ENCODE data around the gene ACOXL.

The ACOXL gene

DNA sequence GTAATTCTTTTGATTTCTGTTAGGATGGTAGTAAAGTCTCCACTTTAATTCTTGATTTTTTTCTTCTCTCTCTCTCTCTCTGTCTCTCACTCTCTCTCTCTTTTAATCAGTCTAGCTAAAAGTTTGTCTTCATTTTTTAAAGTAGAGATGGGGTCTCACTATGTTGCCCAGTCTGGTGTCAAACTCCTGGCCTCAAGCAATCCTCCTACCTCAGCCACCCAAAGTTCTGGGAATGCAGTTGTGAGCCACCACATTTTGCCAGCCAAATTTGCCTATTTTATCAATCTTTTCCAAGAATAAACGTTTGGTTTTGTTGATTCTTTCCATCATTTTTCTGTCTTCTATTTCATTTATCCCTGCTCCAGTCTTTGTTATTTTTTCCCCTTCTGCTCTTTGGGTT is 23.9 kb upstream of the ACOXL start:
- no peak for TF ChIP-seq EZH2 (IDR thresholded peaks at IDR 0.05; ENCODE audit: borderline replicate concordance, low read length)
- TF ChIP-seq, protein P1, sequence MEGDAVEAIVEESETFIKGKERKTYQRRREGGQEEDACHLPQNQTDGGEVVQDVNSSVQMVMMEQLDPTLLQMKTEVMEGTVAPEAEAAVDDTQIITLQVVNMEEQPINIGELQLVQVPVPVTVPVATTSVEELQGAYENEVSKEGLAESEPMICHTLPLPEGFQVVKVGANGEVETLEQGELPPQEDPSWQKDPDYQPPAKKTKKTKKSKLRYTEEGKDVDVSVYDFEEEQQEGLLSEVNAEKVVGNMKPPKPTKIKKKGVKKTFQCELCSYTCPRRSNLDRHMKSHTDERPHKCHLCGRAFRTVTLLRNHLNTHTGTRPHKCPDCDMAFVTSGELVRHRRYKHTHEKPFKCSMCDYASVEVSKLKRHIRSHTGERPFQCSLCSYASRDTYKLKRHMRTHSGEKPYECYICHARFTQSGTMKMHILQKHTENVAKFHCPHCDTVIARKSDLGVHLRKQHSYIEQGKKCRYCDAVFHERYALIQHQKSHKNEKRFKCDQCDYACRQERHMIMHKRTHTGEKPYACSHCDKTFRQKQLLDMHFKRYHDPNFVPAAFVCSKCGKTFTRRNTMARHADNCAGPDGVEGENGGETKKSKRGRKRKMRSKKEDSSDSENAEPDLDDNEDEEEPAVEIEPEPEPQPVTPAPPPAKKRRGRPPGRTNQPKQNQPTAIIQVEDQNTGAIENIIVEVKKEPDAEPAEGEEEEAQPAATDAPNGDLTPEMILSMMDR (IDR thresholded peaks at IDR 0.05; ENCODE audit: low read length): no peak
- H4K20me1 ChIP-seq (ENCODE audit: insufficient read depth, low read length): no peaks in the 10 kb centered on the region

DNA sequence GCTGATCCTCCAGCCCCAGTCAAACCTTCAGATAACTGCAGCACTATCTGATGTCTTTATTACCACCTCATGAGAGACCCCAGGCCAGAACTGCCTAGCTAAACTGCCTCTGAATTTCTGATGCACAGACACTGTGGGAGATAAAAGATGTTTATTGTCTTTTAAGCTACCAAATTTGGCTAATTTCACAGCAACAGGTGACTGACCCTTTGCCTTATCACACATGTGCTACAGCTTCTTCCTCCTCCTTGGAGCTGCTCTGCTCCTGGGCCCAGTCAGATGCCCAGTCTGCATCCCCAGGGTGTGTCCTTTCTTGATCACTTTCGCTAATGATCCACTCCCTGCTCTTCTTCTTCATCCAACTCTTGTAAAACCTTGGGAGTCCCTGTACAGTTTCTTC is 19.6 kb upstream of the ACOXL start:
- Histone ChIP-seq H3K27ac (ENCODE audit: low read depth, low read length, poor library complexity, severe bottlenecking) (no peak overlapping the region), H3K4me1 (ENCODE audit: insufficient read depth, low read length, severe bottlenecking) (no peaks in the 10 kb centered on the region), H3K79me2 (ENCODE audit: insufficient read depth, low read length) (no peaks in the 10 kb centered on the region), H3K36me3 (ENCODE audit: insufficient read depth, low read length) (no peaks in the 10 kb centered on the region), H2AFZ (ENCODE audit: low read length) (no peak overlapping the region), H3F3A (ENCODE audit: insufficient read depth, low read length) (no peaks in the 10 kb centered on the region), H3K4me2 (ENCODE audit: low read length) (no peak overlapping the region), H3K9ac (ENCODE audit: low read length) (no peak overlapping the region), H3K9me3 (ENCODE audit: low read length) (no peaks in the 10 kb centered on the region), H3K4me3 (ENCODE audit: low read depth, low read length, poor library complexity, severe bottlenecking) (no peak overlapping the region), H3K27me3 (ENCODE audit: insufficient read depth, low read length) (peaks cover 3% of the 10 kb centered on the region; the same call in 1 of the 2 replicates), H4K20me1 (ENCODE audit: insufficient read depth, low read length) (no peaks in the 10 kb centered on the region), H3K9me2 (ENCODE audit: low read depth, low read length) (no peaks in the 10 kb centered on the region)
- TF ChIP-seq EZH2 (IDR thresholded peaks at IDR 0.05; ENCODE audit: borderline replicate concordance, low read length): no peak
- TF ChIP-seq, protein P1 (IDR thresholded peaks at IDR 0.05; ENCODE audit: low read length): no peak

More for the DNA sequence above, 23.9 kb upstream of the ACOXL start:
- Histone ChIP-seq H3K9me3 (ENCODE audit: low read length) (no peaks in the 10 kb centered on the region), H3K27ac (ENCODE audit: low read depth, low read length, poor library complexity, severe bottlenecking) (no peak overlapping the region), H3K4me2 (ENCODE audit: low read length) (no peak overlapping the region), H3K36me3 (ENCODE audit: insufficient read depth, low read length) (no peaks in the 10 kb centered on the region), H2AFZ (ENCODE audit: low read length) (no peak overlapping the region), H3K4me3 (ENCODE audit: low read depth, low read length, poor library complexity, severe bottlenecking) (no peak overlapping the region), H3K79me2 (ENCODE audit: insufficient read depth, low read length) (no peaks in the 10 kb centered on the region), H3K4me1 (ENCODE audit: insufficient read depth, low read length, severe bottlenecking) (no peaks in the 10 kb centered on the region), H3K9me2 (ENCODE audit: low read depth, low read length) (no peaks in the 10 kb centered on the region), H3K9ac (ENCODE audit: low read length) (no peak overlapping the region), H3F3A (ENCODE audit: insufficient read depth, low read length) (no peaks in the 10 kb centered on the region), H3K27me3 (ENCODE audit: insufficient read depth, low read length) (no peaks in the 10 kb centered on the region)

DNA sequence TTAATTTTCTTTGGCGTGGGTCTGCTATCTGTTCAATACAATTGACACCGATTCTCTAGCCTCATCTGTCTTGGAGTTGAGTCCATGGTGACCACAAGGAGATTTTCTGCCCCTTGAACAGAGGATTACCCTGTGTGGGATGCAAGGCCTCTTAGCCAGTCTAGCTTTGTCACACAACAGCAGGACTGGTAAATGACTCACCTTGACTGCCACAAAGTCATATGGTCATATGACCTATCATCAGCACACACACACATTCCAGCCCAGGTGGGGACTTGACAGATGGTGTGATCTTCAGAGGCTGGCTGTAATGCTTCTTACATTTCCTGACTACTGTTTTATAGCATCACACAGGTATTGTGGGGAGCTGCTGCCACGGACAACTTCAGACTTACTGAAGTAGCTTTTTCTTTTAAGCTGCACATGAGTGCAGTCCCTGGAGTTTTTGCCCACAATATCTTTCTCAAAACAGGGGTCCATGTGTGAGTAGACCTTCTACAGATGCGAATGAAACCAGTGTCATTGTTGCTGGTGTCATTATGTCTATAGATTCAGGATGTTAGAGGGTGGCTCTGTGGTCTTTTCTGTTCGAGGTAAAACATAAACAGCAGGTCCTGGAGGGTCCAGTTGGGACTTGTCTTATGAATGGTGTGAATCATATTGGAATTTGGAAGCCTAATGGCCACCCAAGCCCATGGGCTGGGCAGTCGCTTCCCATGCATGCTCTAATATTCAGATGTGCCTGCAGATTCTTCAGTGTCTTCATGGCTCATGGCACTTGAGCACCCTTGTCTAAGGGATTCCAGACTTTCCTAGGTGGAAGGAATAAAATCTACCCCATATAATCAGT is 18.6 kb upstream of the ACOXL start:
- no peaks in the 10 kb centered on the region for H3K36me3 ChIP-seq (ENCODE audit: insufficient read depth, low read length)
- no peak overlapping the region for H2AFZ ChIP-seq (ENCODE audit: low read length)
- H3K9me2 ChIP-seq (ENCODE audit: low read depth, low read length): no peaks in the 10 kb centered on the region
- peaks cover 7% of the 10 kb centered on the region; the same call in 1 of the 2 replicates for H3K27me3 ChIP-seq (ENCODE audit: insufficient read depth, low read length)
- no peak overlapping the region for H3K4me2 ChIP-seq (ENCODE audit: low read length)
- H3K9me3 ChIP-seq (ENCODE audit: low read length): no peaks in the 10 kb centered on the region
- no peak overlapping the region for H3K27ac ChIP-seq (ENCODE audit: low read depth, low read length, poor library complexity, severe bottlenecking)
- H3K9ac ChIP-seq (ENCODE audit: low read length): no peak overlapping the region
- no peaks in the 10 kb centered on the region for H3K4me1 ChIP-seq (ENCODE audit: insufficient read depth, low read length, severe bottlenecking)
- no peaks in the 10 kb centered on the region for H4K20me1 ChIP-seq (ENCODE audit: insufficient read depth, low read length)
- no peaks in the 10 kb centered on the region for H3K79me2 ChIP-seq (ENCODE audit: insufficient read depth, low read length)
- TF ChIP-seq, protein P1 (IDR thresholded peaks at IDR 0.05; ENCODE audit: low read length): no peak
- no peak for TF ChIP-seq EZH2 (IDR thresholded peaks at IDR 0.05; ENCODE audit: borderline replicate concordance, low read length)
- H3F3A ChIP-seq (ENCODE audit: insufficient read depth, low read length): no peaks in the 10 kb centered on the region
- H3K4me3 ChIP-seq (ENCODE audit: low read depth, low read length, poor library complexity, severe bottlenecking): no peak overlapping the region
